Inflammatory macrophage (primary cell): ENCODE results near the gene SLC13A3.

Experiments used
- DNase-seq, 2 donors: peaks; one replicate each; pipeline ENCODE4 v3.0.0-alpha.2; 2020 to 2022

Gene SLC13A3

GRCh38 chr20:46520540-46520939 lies 130.7 kb downstream of the SLC13A3 start:
- DNase-seq = no peak

GRCh38 chr20:46519471-46520068 lies 131.7 kb downstream of the SLC13A3 start:
- DNase-seq = no peak

GRCh38 chr20:46512943-46513844 lies 138.1 kb downstream of the SLC13A3 start, which contains the start of gene ZNF334:
Gene ZNF334, minus strand, starts transcription at chr20:46513559. Its CDS starts 1,457 bp downstream, at chr20:46512102.
- DNase-seq = peak; percentile 9 to 69

GRCh38 chr20:46509523-46509922 lies 141.7 kb downstream of the SLC13A3 start:
- no peak for DNase-seq
